Measurements from ENCODE around the gene TPK1. TPM values are rescaled to one million over a fixed set of nuclear protein-coding genes. Genes with fewer than 3 reads are reported as not detected.

TPK1 gene
- total and polyA plus RNA-seq, 9 donors = 3.0 to 4.9 (median 3.4) TPM

GRCh38 chr7:144668503-144668902 is 167.3 kb downstream of the TPK1 start:
- H3K4me1 ChIP-seq (ENCODE audit: control insufficient read depth, insufficient read depth, low read length) = no peaks in the 10 kb centered on the region
- DNase-seq = no peak

GRCh38 chr7:144665689-144666381 is 170.0 kb downstream of the TPK1 start:
- no peaks in the 10 kb centered on the region for H3K36me3 ChIP-seq (ENCODE audit: control insufficient read depth, insufficient read depth, low read length)
- WGBS (ENCODE audit: insufficient coverage) = no CpG with 5 or more reads among the region's 2 CpGs
- peak; percentile 4 for DNase-seq
- H3K27me3 ChIP-seq (ENCODE audit: control insufficient read depth, insufficient read depth, low read length) = no peaks in the 10 kb centered on the region
- no peak overlapping the region for H3K4me3 ChIP-seq (ENCODE audit: low read length)
- no peaks in the 10 kb centered on the region for H3K9me3 ChIP-seq (replicated peaks; ENCODE audit: control insufficient read depth, low read depth, low read length)
- no peak overlapping the region for H3K27ac ChIP-seq (ENCODE audit: low read length)
- no peaks in the 10 kb centered on the region for H3K4me1 ChIP-seq (ENCODE audit: control insufficient read depth, insufficient read depth, low read length)

More at GRCh38 chr7:144668503-144668902, 167.3 kb downstream of the TPK1 start:
- Histone ChIP-seq H3K27me3 (ENCODE audit: control insufficient read depth, insufficient read depth, low read length) (no peaks in the 10 kb centered on the region), H3K4me3 (ENCODE audit: low read length) (no peak overlapping the region), H3K27ac (ENCODE audit: low read length) (no peak overlapping the region), H3K36me3 (ENCODE audit: control insufficient read depth, insufficient read depth, low read length) (no peaks in the 10 kb centered on the region), H3K9me3 (replicated peaks; ENCODE audit: control insufficient read depth, low read depth, low read length) (no peaks in the 10 kb centered on the region)
- WGBS (ENCODE audit: insufficient coverage) = no CpG with 5 or more reads among the region's 1 CpG

GRCh38 chr7:144659211-144659610 is 176.6 kb downstream of the TPK1 start:
- Histone ChIP-seq H3K4me3 (ENCODE audit: low read length) (no peak overlapping the region), H3K27me3 (ENCODE audit: control insufficient read depth, insufficient read depth, low read length) (no peaks in the 10 kb centered on the region), H3K36me3 (ENCODE audit: control insufficient read depth, insufficient read depth, low read length) (no peaks in the 10 kb centered on the region), H3K9me3 (replicated peaks; ENCODE audit: control insufficient read depth, low read depth, low read length) (no peaks in the 10 kb centered on the region), H3K27ac (ENCODE audit: low read length) (no peak overlapping the region), H3K4me1 (ENCODE audit: control insufficient read depth, insufficient read depth, low read length) (no peaks in the 10 kb centered on the region)
- no peak for DNase-seq
- WGBS (ENCODE audit: insufficient coverage) = 80% methylated on average over 1 of the region's 9 CpGs

GRCh38 chr7:144656965-144657517 is 178.8 kb downstream of the TPK1 start:
- 78% methylated on average over 2 of the region's 6 CpGs for WGBS (ENCODE audit: insufficient coverage)
- Histone ChIP-seq H3K27me3 (ENCODE audit: control insufficient read depth, insufficient read depth, low read length) (no peaks in the 10 kb centered on the region), H3K9me3 (replicated peaks; ENCODE audit: control insufficient read depth, low read depth, low read length) (no peaks in the 10 kb centered on the region), H3K4me3 (ENCODE audit: low read length) (no peak overlapping the region), H3K27ac (ENCODE audit: low read length) (no peak overlapping the region), H3K4me1 (ENCODE audit: control insufficient read depth, insufficient read depth, low read length) (no peaks in the 10 kb centered on the region), H3K36me3 (ENCODE audit: control insufficient read depth, insufficient read depth, low read length) (no peaks in the 10 kb centered on the region)
- no peak for DNase-seq

- 100% methylated on average over 2 of the region's 5 CpGs for WGBS (ENCODE audit: insufficient coverage)
- no peaks in the 10 kb centered on the region for H3K36me3 ChIP-seq (ENCODE audit: control insufficient read depth, insufficient read depth, low read length)
- H3K27ac ChIP-seq (ENCODE audit: low read length) = no peak overlapping the region
Observed at GRCh38 chr7:144653449-144653848, 182.4 kb downstream of the TPK1 start.

GRCh38 chr7:144650439-144650838 is 185.4 kb downstream of the TPK1 start:
- no peak for DNase-seq
- 92% methylated on average over 22 of the region's 24 CpGs for WGBS (ENCODE audit: insufficient coverage)
- no peak overlapping the region for H3K27ac ChIP-seq (ENCODE audit: low read length)
- H3K9me3 ChIP-seq (replicated peaks; ENCODE audit: control insufficient read depth, low read depth, low read length) = no peaks in the 10 kb centered on the region
- H3K4me3 ChIP-seq (ENCODE audit: low read length) = no peak overlapping the region
- no peaks in the 10 kb centered on the region for H3K36me3 ChIP-seq (ENCODE audit: control insufficient read depth, insufficient read depth, low read length)
- no peaks in the 10 kb centered on the region for H3K27me3 ChIP-seq (ENCODE audit: control insufficient read depth, insufficient read depth, low read length)
- H3K4me1 ChIP-seq (ENCODE audit: control insufficient read depth, insufficient read depth, low read length) = no peaks in the 10 kb centered on the region

More at GRCh38 chr7:144653449-144653848, 182.4 kb downstream of the TPK1 start:
- no peaks in the 10 kb centered on the region for H3K27me3 ChIP-seq (ENCODE audit: control insufficient read depth, insufficient read depth, low read length)
- no peak overlapping the region for H3K4me3 ChIP-seq (ENCODE audit: low read length)
- no peaks in the 10 kb centered on the region for H3K4me1 ChIP-seq (ENCODE audit: control insufficient read depth, insufficient read depth, low read length)
- no peak for DNase-seq
- H3K9me3 ChIP-seq (replicated peaks; ENCODE audit: control insufficient read depth, low read depth, low read length) = no peaks in the 10 kb centered on the region

GRCh38 chr7:144649120-144649519 is 186.7 kb downstream of the TPK1 start:
- no peak overlapping the region for H3K4me3 ChIP-seq (ENCODE audit: low read length)
- H3K9me3 ChIP-seq (replicated peaks; ENCODE audit: control insufficient read depth, low read depth, low read length) = no peaks in the 10 kb centered on the region
- no peaks in the 10 kb centered on the region for H3K4me1 ChIP-seq (ENCODE audit: control insufficient read depth, insufficient read depth, low read length)
- H3K27ac ChIP-seq (ENCODE audit: low read length) = no peak overlapping the region
- no CpG with 5 or more reads among the region's 2 CpGs for WGBS (ENCODE audit: insufficient coverage)
- DNase-seq = no peak
- H3K27me3 ChIP-seq (ENCODE audit: control insufficient read depth, insufficient read depth, low read length) = no peaks in the 10 kb centered on the region
- no peaks in the 10 kb centered on the region for H3K36me3 ChIP-seq (ENCODE audit: control insufficient read depth, insufficient read depth, low read length)

- 58% methylated on average over 2 of the region's 4 CpGs for WGBS (ENCODE audit: insufficient coverage)
- Histone ChIP-seq H3K36me3 (ENCODE audit: control insufficient read depth, insufficient read depth, low read length) (no peaks in the 10 kb centered on the region), H3K27ac (ENCODE audit: low read length) (no peak overlapping the region), H3K4me1 (ENCODE audit: control insufficient read depth, insufficient read depth, low read length) (no peaks in the 10 kb centered on the region), H3K27me3 (ENCODE audit: control insufficient read depth, insufficient read depth, low read length) (no peaks in the 10 kb centered on the region), H3K9me3 (replicated peaks; ENCODE audit: control insufficient read depth, low read depth, low read length) (no peaks in the 10 kb centered on the region), H3K4me3 (ENCODE audit: low read length) (no peak overlapping the region)
- no peak for DNase-seq
Observed at GRCh38 chr7:144641389-144642044, 194.3 kb downstream of the TPK1 start.

GRCh38 chr7:144632724-144633123 is 203.1 kb downstream of the TPK1 start:
- no CpG with 5 or more reads among the region's 2 CpGs for WGBS (ENCODE audit: insufficient coverage)
- Histone ChIP-seq H3K27me3 (ENCODE audit: control insufficient read depth, insufficient read depth, low read length) (no peaks in the 10 kb centered on the region), H3K27ac (ENCODE audit: low read length) (no peak overlapping the region), H3K4me3 (ENCODE audit: low read length) (no peak overlapping the region), H3K9me3 (replicated peaks; ENCODE audit: control insufficient read depth, low read depth, low read length) (no peaks in the 10 kb centered on the region), H3K4me1 (ENCODE audit: control insufficient read depth, insufficient read depth, low read length) (no peaks in the 10 kb centered on the region), H3K36me3 (ENCODE audit: control insufficient read depth, insufficient read depth, low read length) (no peaks in the 10 kb centered on the region)
- DNase-seq = no peak

GRCh38 chr7:144629598-144629997 is 206.3 kb downstream of the TPK1 start:
- no peak for DNase-seq
- H3K27me3 ChIP-seq (ENCODE audit: control insufficient read depth, insufficient read depth, low read length) = no peaks in the 10 kb centered on the region
- no peaks in the 10 kb centered on the region for H3K4me1 ChIP-seq (ENCODE audit: control insufficient read depth, insufficient read depth, low read length)
- H3K4me3 ChIP-seq (ENCODE audit: low read length) = no peak overlapping the region
- H3K36me3 ChIP-seq (ENCODE audit: control insufficient read depth, insufficient read depth, low read length) = no peaks in the 10 kb centered on the region
- no peak overlapping the region for H3K27ac ChIP-seq (ENCODE audit: low read length)
- H3K9me3 ChIP-seq (replicated peaks; ENCODE audit: control insufficient read depth, low read depth, low read length) = no peaks in the 10 kb centered on the region

All from muscle of leg (tissue), 11 donors.